GM10266 (cell line): Measurements from ENCODE around the gene MYL4.
"Not testable (repeated sequence)": the region's sequence is repeated elsewhere in the genome, so short reads cannot be mapped to it uniquely, and the experiment has no call there.

ENCODE experiments used
- DNase-seq: peaks from one replicate; pipeline ENCODE4 v3.0.0; 2012; ENCODE audit errors: extremely low spot score
- CTCF ChIP-seq: IDR thresholded peaks from 2 replicates; pipeline ENCODE4 v1.5.1; 2012; ENCODE audit warnings: mild to moderate bottlenecking, low read depth; ENCODE audit not compliant: control insufficient read depth, insufficient read depth; ENCODE audit errors: missing control alignments

The MYL4 gene

GRCh38 chr17:47257651-47258339 is 48.6 kb downstream of the MYL4 start:
- no peak for DNase-seq
- TF ChIP-seq CTCF = no peak

- no peak for TF ChIP-seq CTCF
- DNase-seq = no peak
These were observed 53.4 kb downstream of the MYL4 start for GRCh38 chr17:47262586-47262985.

- TF ChIP-seq CTCF = no peak
- no peak for DNase-seq
These were observed 55.0 kb downstream of the MYL4 start for GRCh38 chr17:47264166-47264565.

- no peak for DNase-seq
- TF ChIP-seq CTCF = no peak
These were observed 56.9 kb downstream of the MYL4 start for GRCh38 chr17:47265983-47266541.

- TF ChIP-seq CTCF = no peak
- DNase-seq = no peak
These were observed 57.6 kb downstream of the MYL4 start for GRCh38 chr17:47266782-47267181.

GRCh38 chr17:47267354-47267828 is 58.2 kb downstream of the MYL4 start:
- DNase-seq = no peak
- TF ChIP-seq CTCF = no peak

GRCh38 chr17:47268964-47269363 is 59.8 kb downstream of the MYL4 start:
- DNase-seq = not testable (repeated sequence)

GRCh38 chr17:47269561-47270280 is 60.6 kb downstream of the MYL4 start:
- not testable (repeated sequence) for DNase-seq
